Stimulated activated CD4-positive, alpha-beta T cell treated with anti-CD3 and anti-CD28 coated beads, Interleukin-12 subunit alpha, Interleukin-12 subunit beta, amount 100 ng/mL, for 4 hours (primary cell): ENCODE data around the gene OSBPL10.

Source experiments
- DNase-seq: peaks from one replicate; pipeline ENCODE4 v3.0.0-alpha.2; 2020

The OSBPL10 gene

GRCh38 chr3:31921837-31922236 lies 59.2 kb downstream of the OSBPL10 start:
- DNase-seq, result no peak

GRCh38 chr3:31920310-31920709 lies 60.8 kb downstream of the OSBPL10 start:
- DNase-seq, result no peak

GRCh38 chr3:31919528-31919927 lies 61.5 kb downstream of the OSBPL10 start:
- DNase-seq, result no peak

GRCh38 chr3:31918179-31919150 lies 62.6 kb downstream of the OSBPL10 start:
- no peak for DNase-seq

GRCh38 chr3:31917303-31918005 lies 63.6 kb downstream of the OSBPL10 start:
- no peak for DNase-seq

GRCh38 chr3:31911643-31912042 lies 69.4 kb downstream of the OSBPL10 start:
- no peak for DNase-seq

- DNase-seq, result no peak
Observed at GRCh38 chr3:31911124-31911523, 69.9 kb downstream of the OSBPL10 start.

GRCh38 chr3:31909455-31909854 lies 71.6 kb downstream of the OSBPL10 start:
- DNase-seq, result no peak

GRCh38 chr3:31908391-31909097 lies 72.5 kb downstream of the OSBPL10 start:
- no peak for DNase-seq

GRCh38 chr3:31906182-31906581 lies 74.9 kb downstream of the OSBPL10 start:
- DNase-seq, result no peak

- DNase-seq, result no peak
Observed at GRCh38 chr3:31903686-31904431, 77.2 kb downstream of the OSBPL10 start.

GRCh38 chr3:31900583-31900982 lies 80.5 kb downstream of the OSBPL10 start:
- no peak for DNase-seq

GRCh38 chr3:31896648-31897433 lies 84.2 kb downstream of the OSBPL10 start:
- DNase-seq, result no peak

GRCh38 chr3:31896026-31896425 lies 85.0 kb downstream of the OSBPL10 start:
- DNase-seq, result no peak

GRCh38 chr3:31895471-31895870 lies 85.6 kb downstream of the OSBPL10 start:
- DNase-seq, result no peak

GRCh38 chr3:31892916-31893573 lies 88.0 kb downstream of the OSBPL10 start:
- DNase-seq, result no peak

GRCh38 chr3:31892500-31892899 lies 88.6 kb downstream of the OSBPL10 start:
- no peak for DNase-seq

GRCh38 chr3:31891876-31892455 lies 89.1 kb downstream of the OSBPL10 start:
- DNase-seq, result no peak

GRCh38 chr3:31890742-31891469 lies 90.2 kb downstream of the OSBPL10 start:
- DNase-seq, result no peak

GRCh38 chr3:31890007-31890406 lies 91.1 kb downstream of the OSBPL10 start:
- no peak for DNase-seq
